HG03439 (cell line): ENCODE measurements around the gene KATNA1.

ENCODE experiments used
- ATAC-seq: cut with Tn5 transposase; IDR thresholded peaks from one replicate; pipeline ENCODE4 v1.9.1; 2021; ENCODE audit warnings: mild to moderate bottlenecking, moderate library complexity; ENCODE audit not compliant: unreplicated experiment

The KATNA1 gene

DNA sequence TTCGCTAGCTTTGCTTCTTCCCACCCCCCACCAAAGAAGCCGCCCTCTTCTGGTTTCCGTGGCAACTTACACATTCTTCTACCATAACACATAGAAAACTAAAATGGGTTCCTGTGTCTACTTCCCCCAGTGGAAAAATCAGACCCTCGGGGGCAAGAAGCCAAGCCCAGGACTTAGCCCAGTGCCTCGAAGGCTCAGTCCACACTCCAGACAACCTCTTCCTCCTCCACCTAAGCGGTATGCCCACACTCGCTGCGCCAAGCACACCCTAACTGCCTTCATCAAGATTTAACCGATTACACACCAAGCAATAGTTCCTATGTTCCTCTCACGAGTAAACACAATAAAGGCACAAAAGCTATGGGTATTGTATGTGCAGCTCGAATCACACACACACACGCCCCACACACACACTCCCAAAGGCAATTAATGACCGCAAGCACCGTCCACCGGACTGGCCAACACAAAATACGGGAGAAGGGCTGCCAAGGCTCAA is 103.2 kb downstream of the KATNA1 start:
- ATAC-seq, result peak; percentile 14
